ENCODE measurements around the gene LAMP1.

The LAMP1 gene

GRCh38 chr13:113267642-113268405 is 29.2 kb upstream of the LAMP1 start:
- no peak for DNase-seq (ENCODE audit: extremely low read depth, insufficient read length)
- Histone ChIP-seq H3K4me3 (replicated peaks; ENCODE audit: low read depth, low read length) (no peak overlapping the region), H3K27me3 (replicated peaks; ENCODE audit: control insufficient read depth, insufficient read depth, low read length) (no peaks in the 10 kb centered on the region), H3K36me3 (ENCODE audit: control insufficient read depth, insufficient read depth, low read length) (no peaks in the 10 kb centered on the region; the same call in 1 of the 2 replicates)
- TF ChIP-seq CTCF (IDR thresholded peaks at IDR 0.05; ENCODE audit: insufficient read depth, low read length, poor library complexity, severe bottlenecking): no peak

- Histone ChIP-seq H3K27me3 (replicated peaks; ENCODE audit: control insufficient read depth, insufficient read depth, low read length) (no peaks in the 10 kb centered on the region), H3K36me3 (ENCODE audit: control insufficient read depth, insufficient read depth, low read length) (no peaks in the 10 kb centered on the region; the same call in 1 of the 2 replicates), H3K4me3 (replicated peaks; ENCODE audit: low read depth, low read length) (no peak overlapping the region)
- DNase-seq (ENCODE audit: extremely low read depth, insufficient read length): no peak
- TF ChIP-seq CTCF (IDR thresholded peaks at IDR 0.05; ENCODE audit: insufficient read depth, low read length, poor library complexity, severe bottlenecking): no peak
Observed at GRCh38 chr13:113272031-113272430, 25.0 kb upstream of the LAMP1 start.

- no peak for TF ChIP-seq CTCF (IDR thresholded peaks at IDR 0.05; ENCODE audit: insufficient read depth, low read length, poor library complexity, severe bottlenecking)
- DNase-seq (ENCODE audit: extremely low read depth, insufficient read length): no peak
- Histone ChIP-seq H3K4me3 (replicated peaks; ENCODE audit: low read depth, low read length) (no peak overlapping the region), H3K27me3 (replicated peaks; ENCODE audit: control insufficient read depth, insufficient read depth, low read length) (no peaks in the 10 kb centered on the region), H3K36me3 (ENCODE audit: control insufficient read depth, insufficient read depth, low read length) (no peaks in the 10 kb centered on the region; the same call in 1 of the 2 replicates)
Observed at GRCh38 chr13:113272701-113273181, 24.3 kb upstream of the LAMP1 start.

GRCh38 chr13:113273321-113273720 is 23.7 kb upstream of the LAMP1 start:
- no peak overlapping the region for H3K4me3 ChIP-seq (replicated peaks; ENCODE audit: low read depth, low read length)
- no peaks in the 10 kb centered on the region for H3K27me3 ChIP-seq (replicated peaks; ENCODE audit: control insufficient read depth, insufficient read depth, low read length)
- DNase-seq (ENCODE audit: extremely low read depth, insufficient read length): no peak
- H3K36me3 ChIP-seq (ENCODE audit: control insufficient read depth, insufficient read depth, low read length): no peaks in the 10 kb centered on the region; the same call in 1 of the 2 replicates
- no peak for TF ChIP-seq CTCF (IDR thresholded peaks at IDR 0.05; ENCODE audit: insufficient read depth, low read length, poor library complexity, severe bottlenecking)

GRCh38 chr13:113273851-113274590 is 23.0 kb upstream of the LAMP1 start:
- Histone ChIP-seq H3K27me3 (replicated peaks; ENCODE audit: control insufficient read depth, insufficient read depth, low read length) (no peaks in the 10 kb centered on the region), H3K4me3 (replicated peaks; ENCODE audit: low read depth, low read length) (no peak overlapping the region), H3K36me3 (ENCODE audit: control insufficient read depth, insufficient read depth, low read length) (no peaks in the 10 kb centered on the region; the same call in 1 of the 2 replicates)
- no peak for TF ChIP-seq CTCF (IDR thresholded peaks at IDR 0.05; ENCODE audit: insufficient read depth, low read length, poor library complexity, severe bottlenecking)
- DNase-seq (ENCODE audit: extremely low read depth, insufficient read length): no peak
